ENCODE results near the gene DARS1. TPM values are rescaled to one million over a fixed set of nuclear protein-coding genes. Genes with fewer than 3 reads are reported as not detected.

The DARS1 gene
- total RNA-seq, 1 experiment from 2014 or later = 63.0 TPM

GRCh38 chr2:135875491-135876065 lies 109.8 kb downstream of the DARS1 start:
- peak overlapping the region; percentile 84 for H2AFZ ChIP-seq
- H3K79me2 ChIP-seq (ENCODE audit: low read depth) = peaks cover 23% of the 10 kb centered on the region
- no TSS peak for BruUV-seq (replicated peaks)
- peak overlapping the region; percentile 63 for H3K4me3 ChIP-seq
- H3K9me3 ChIP-seq (ENCODE audit: insufficient read depth, low read depth) = no peaks in the 10 kb centered on the region
- peak; percentile 45 to 54 for DNase-seq
- ChIA-PET POLR2A (ENCODE audit: unreplicated experiment) (interaction anchor here (0.6 to 1.0 kb wide), 2 partner anchors 134 to 166 kb away, joined by 4 to 11 read pairs; partner anchors contain the start of gene UBXN4), CTCF (no interaction called here)
- intact Hi-C loops (cut with micrococcal nuclease; ENCODE audit: unreplicated experiment) = loop anchor here (10.0 kb wide), 1 partner anchor 69 kb away; no protein-coding TSS in a partner anchor
- H3K9me2 ChIP-seq (ENCODE audit: insufficient read depth) = no peaks in the 10 kb centered on the region
- no peaks in the 10 kb centered on the region for H3K27me3 ChIP-seq (ENCODE audit: insufficient read depth, low read depth)
- TF ChIP-seq EZH2 (IDR thresholded peaks at IDR 0.05; ENCODE audit: low read depth) (no peak), CTCF (conservative IDR thresholded peaks at IDR 0.05) (no peak)
- H4K20me1 ChIP-seq (ENCODE audit: insufficient read depth) = no peaks in the 10 kb centered on the region; the same call in 1 of the 2 replicates
- peak overlapping the region; percentile 83 for H3K4me2 ChIP-seq
- H3K27ac ChIP-seq = peak overlapping the region; percentile 19; the same call in 1 of the 2 replicates
- no peaks in the 10 kb centered on the region for H3F3A ChIP-seq (ENCODE audit: insufficient read depth, low read depth)
- peaks cover 18% of the 10 kb centered on the region; the same call in 1 of the 2 replicates for H3K4me1 ChIP-seq (replicated peaks; ENCODE audit: insufficient read depth)
- peaks cover 6% of the 10 kb centered on the region for H3K36me3 ChIP-seq (ENCODE audit: low read depth)

- ChIA-PET CTCF (no interaction called here), POLR2A (ENCODE audit: unreplicated experiment) (interaction anchor here (0.6 kb wide), 1 partner anchor 165 kb away, joined by 4 read pairs; no protein-coding TSS in a partner anchor)
- no peak for TF ChIP-seq EZH2 (IDR thresholded peaks at IDR 0.05; ENCODE audit: low read depth)
- no peak for TF ChIP-seq CTCF (conservative IDR thresholded peaks at IDR 0.05)
- Histone ChIP-seq H2AFZ (no peak overlapping the region), H3K27ac (no peak overlapping the region), H3K36me3 (ENCODE audit: low read depth) (peaks cover 13% of the 10 kb centered on the region), H3F3A (ENCODE audit: insufficient read depth, low read depth) (no peaks in the 10 kb centered on the region), H3K27me3 (ENCODE audit: insufficient read depth, low read depth) (no peaks in the 10 kb centered on the region), H3K4me3 (peak overlapping the region; percentile 63), H3K9me3 (ENCODE audit: insufficient read depth, low read depth) (no peaks in the 10 kb centered on the region), H3K79me2 (ENCODE audit: low read depth) (peaks cover 23% of the 10 kb centered on the region), H3K4me2 (peak overlapping the region; percentile 83), H3K9me2 (ENCODE audit: insufficient read depth) (no peaks in the 10 kb centered on the region), H3K4me1 (replicated peaks; ENCODE audit: insufficient read depth) (peaks cover 18% of the 10 kb centered on the region; the same call in 1 of the 2 replicates), H4K20me1 (ENCODE audit: insufficient read depth) (no peaks in the 10 kb centered on the region; the same call in 1 of the 2 replicates)
- intact Hi-C loops (cut with micrococcal nuclease; ENCODE audit: unreplicated experiment) = loop anchor here (10.0 kb wide), 1 partner anchor 70 kb away; no protein-coding TSS in a partner anchor
- DNase-seq = no peak
- no TSS peak for BruUV-seq (replicated peaks)
These were observed 110.6 kb downstream of the DARS1 start for GRCh38 chr2:135874777-135875365.

GRCh38 chr2:135870571-135870970 lies 114.9 kb downstream of the DARS1 start:
- H3K9me3 ChIP-seq (ENCODE audit: insufficient read depth, low read depth) = no peaks in the 10 kb centered on the region
- intact Hi-C loops (cut with micrococcal nuclease; ENCODE audit: unreplicated experiment) = loop anchor here (10.0 kb wide), 1 partner anchor 74 kb away; no protein-coding TSS in a partner anchor
- no peak for DNase-seq
- peaks cover 18% of the 10 kb centered on the region; the same call in 1 of the 2 replicates for H3K4me1 ChIP-seq (replicated peaks; ENCODE audit: insufficient read depth)
- BruUV-seq (replicated peaks) = no TSS peak
- no peak overlapping the region for H3K4me3 ChIP-seq
- H3K27ac ChIP-seq = no peak overlapping the region
- 0 out of 2 replicates have a peak, but pooled peaks cover 5% of the 10 kb centered on the region for H3F3A ChIP-seq (ENCODE audit: insufficient read depth, low read depth)
- CTCF ChIA-PET = no interaction called here
- POLR2A ChIA-PET (ENCODE audit: unreplicated experiment) = interaction anchor here (0.6 kb wide), 1 partner anchor 562 kb away, joined by 3 read pairs; no protein-coding TSS in a partner anchor
- no peaks in the 10 kb centered on the region for H3K9me2 ChIP-seq (ENCODE audit: insufficient read depth)
- H3K79me2 ChIP-seq (ENCODE audit: low read depth) = peaks cover 21% of the 10 kb centered on the region
- H3K27me3 ChIP-seq (ENCODE audit: insufficient read depth, low read depth) = no peaks in the 10 kb centered on the region
- H2AFZ ChIP-seq = no peak overlapping the region
- H4K20me1 ChIP-seq (ENCODE audit: insufficient read depth) = no peaks in the 10 kb centered on the region; the same call in 1 of the 2 replicates
- H3K36me3 ChIP-seq (ENCODE audit: low read depth) = peaks cover 35% of the 10 kb centered on the region
- no peak overlapping the region for H3K4me2 ChIP-seq
- TF ChIP-seq EZH2 (IDR thresholded peaks at IDR 0.05; ENCODE audit: low read depth) (no peak), CTCF (conservative IDR thresholded peaks at IDR 0.05) (no peak)

Data from PC-9 (cell line).